ENCODE measurements around the gene NCAPH2.

The NCAPH2 gene

GRCh38 chr22:50503475-50504145 is 4.4 kb upstream of the NCAPH2 start:
- TF ChIP-seq, protein P1, sequence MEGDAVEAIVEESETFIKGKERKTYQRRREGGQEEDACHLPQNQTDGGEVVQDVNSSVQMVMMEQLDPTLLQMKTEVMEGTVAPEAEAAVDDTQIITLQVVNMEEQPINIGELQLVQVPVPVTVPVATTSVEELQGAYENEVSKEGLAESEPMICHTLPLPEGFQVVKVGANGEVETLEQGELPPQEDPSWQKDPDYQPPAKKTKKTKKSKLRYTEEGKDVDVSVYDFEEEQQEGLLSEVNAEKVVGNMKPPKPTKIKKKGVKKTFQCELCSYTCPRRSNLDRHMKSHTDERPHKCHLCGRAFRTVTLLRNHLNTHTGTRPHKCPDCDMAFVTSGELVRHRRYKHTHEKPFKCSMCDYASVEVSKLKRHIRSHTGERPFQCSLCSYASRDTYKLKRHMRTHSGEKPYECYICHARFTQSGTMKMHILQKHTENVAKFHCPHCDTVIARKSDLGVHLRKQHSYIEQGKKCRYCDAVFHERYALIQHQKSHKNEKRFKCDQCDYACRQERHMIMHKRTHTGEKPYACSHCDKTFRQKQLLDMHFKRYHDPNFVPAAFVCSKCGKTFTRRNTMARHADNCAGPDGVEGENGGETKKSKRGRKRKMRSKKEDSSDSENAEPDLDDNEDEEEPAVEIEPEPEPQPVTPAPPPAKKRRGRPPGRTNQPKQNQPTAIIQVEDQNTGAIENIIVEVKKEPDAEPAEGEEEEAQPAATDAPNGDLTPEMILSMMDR (IDR thresholded peaks at IDR 0.05) = no peak

- TF ChIP-seq, protein P1 (IDR thresholded peaks at IDR 0.05) = no peak
These were observed 3.4 kb upstream of the NCAPH2 start for GRCh38 chr22:50504369-50505211.

GRCh38 chr22:50505276-50505775 is 2.7 kb upstream of the NCAPH2 start:
- TF ChIP-seq, protein P1 (IDR thresholded peaks at IDR 0.05) = no peak

DNA sequence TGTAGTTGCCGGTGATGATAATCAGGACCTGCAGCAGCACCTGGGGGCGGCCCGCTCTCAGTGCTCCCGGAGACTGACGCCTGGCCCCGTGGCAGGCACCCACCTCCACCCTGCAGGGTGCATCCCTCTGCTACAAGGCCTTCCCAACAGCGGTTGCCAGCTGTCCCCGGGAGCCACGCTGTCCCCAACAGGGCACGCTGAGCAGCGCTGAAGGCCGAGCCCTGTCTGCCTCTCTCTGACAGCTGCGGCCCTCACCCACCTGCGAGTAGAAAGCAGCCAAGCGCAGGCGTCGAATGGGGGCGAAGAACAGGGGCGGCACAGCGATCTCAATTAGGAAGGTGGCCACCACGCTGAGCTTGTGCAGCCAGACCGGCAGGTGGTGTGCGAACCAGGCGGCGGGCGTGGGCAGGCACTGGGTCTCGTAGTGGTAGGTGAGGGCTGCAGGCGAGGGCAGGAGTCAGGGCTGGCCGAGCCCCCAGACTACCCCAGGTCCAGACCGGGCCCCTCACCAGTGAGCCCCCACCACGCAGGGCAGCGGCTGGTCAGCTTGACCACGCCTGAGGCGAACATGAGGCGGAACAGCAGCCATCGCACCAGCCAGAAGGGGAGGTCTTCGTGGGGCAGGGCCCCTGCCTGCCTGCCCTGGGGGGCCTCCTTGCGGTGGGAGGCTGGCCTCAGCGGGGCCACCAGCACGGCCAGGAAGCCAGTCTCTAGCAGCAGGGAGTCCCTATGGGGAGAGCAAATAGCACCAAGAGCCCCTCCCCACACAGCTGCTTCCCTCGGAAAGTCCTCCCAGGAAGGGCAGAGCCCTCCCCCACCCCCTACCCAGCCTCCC is 2.0 kb upstream of the NCAPH2 start:
- TF ChIP-seq, protein P1 (IDR thresholded peaks at IDR 0.05) = no peak

- TF ChIP-seq, protein P1 (IDR thresholded peaks at IDR 0.05) = no peak
These were observed 1.2 kb upstream of the NCAPH2 start for GRCh38 chr22:50506611-50507420.

DNA sequence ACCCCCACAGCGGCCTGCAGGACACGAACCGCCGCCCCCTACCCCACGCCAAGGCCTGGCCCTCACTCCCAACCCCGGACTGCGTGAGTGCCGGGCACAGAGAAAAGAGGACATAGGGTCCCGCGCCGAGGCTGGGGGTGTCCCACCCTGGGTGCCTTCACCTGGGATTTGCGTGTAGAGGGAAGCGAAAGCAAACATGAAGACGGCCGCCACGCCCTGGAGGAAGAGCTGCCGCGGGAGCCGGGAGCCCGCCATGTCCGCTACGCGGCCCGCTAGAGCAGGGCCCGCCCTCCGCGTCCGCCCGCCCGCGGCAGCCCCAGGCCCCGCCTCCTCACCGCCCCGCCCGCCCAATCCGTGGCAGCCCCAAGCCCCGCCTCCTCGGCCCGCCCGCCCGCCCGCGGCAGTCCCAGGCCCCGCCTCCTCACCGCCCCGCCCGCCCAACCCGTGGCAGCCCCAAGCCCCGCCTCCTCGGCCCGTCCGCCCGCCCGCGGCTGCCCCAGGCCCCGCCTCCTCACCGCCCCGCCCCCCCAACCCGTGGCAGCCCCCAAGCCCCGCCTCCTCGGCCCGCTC is 518 bp upstream of the NCAPH2 start, which contains the start of gene LMF2:
Gene LMF2 (minus strand): TSS at position 282 of the 570 bp plus-strand sequence. CDS start 27 bp downstream, at position 255.
- TF ChIP-seq, protein P1 (IDR thresholded peaks at IDR 0.05) = no peak
